GM23338 (cell line): ENCODE data around the gene FXYD6. TPM values are rescaled to one million over a fixed set of nuclear protein-coding genes. Genes with fewer than 3 reads are reported as not detected.

Source experiments
- ATAC-seq: fragments of 200-7000 bp; cut with Tn5 transposase; 3 replicates; pipeline ENCODE4 v1.9.1; 2020
- DNase-seq: peaks from one replicate; pipeline ENCODE4 v3.0.0-alpha.2; 2015; ENCODE audit warnings: low spot score
- H2AFZ ChIP-seq: fragments of 200-600 bp; sonication (generic); 2 replicates; pipeline ENCODE4 v1.8.0; 2016; ENCODE audit warnings: antibody characterized with exemption, mild to moderate bottlenecking, moderate library complexity
- H3F3A ChIP-seq: fragments of 200-600 bp; sonication (generic); replicated peaks from 2 replicates; pipeline ENCODE4 v1.8.0; 2017; ENCODE audit warnings: antibody characterized with exemption, mixed run types, low read depth
- H3K27ac ChIP-seq: fragments of 200-600 bp; sonication (generic); 2 replicates; pipeline ENCODE4 v1.6.1; 2016; ENCODE audit warnings: low read depth
- H3K27me3 ChIP-seq: fragments of 200-600 bp; sonication (generic); 2 replicates; pipeline ENCODE4 v1.8.0; 2016; ENCODE audit warnings: mild to moderate bottlenecking, mixed run types, moderate library complexity; ENCODE audit not compliant: insufficient read depth
- H3K36me3 ChIP-seq: fragments of 200-600 bp; sonication (generic); 2 replicates; pipeline ENCODE4 v1.8.0; 2016; ENCODE audit warnings: mild to moderate bottlenecking; ENCODE audit not compliant: insufficient read depth
- H3K4me1 ChIP-seq: fragments of 200-600 bp; sonication (generic); 2 replicates; pipeline ENCODE4 v1.8.0; 2016; ENCODE audit warnings: mild to moderate bottlenecking, moderate library complexity; ENCODE audit not compliant: insufficient read depth
- H3K4me2 ChIP-seq: fragments of 200-600 bp; sonication (generic); 2 replicates; pipeline ENCODE4 v1.7.1; 2017; ENCODE audit warnings: mixed run types
- H3K4me3 ChIP-seq: fragments of 200-600 bp; sonication (generic); 2 replicates; pipeline ENCODE4 v1.6.1; 2016; ENCODE audit warnings: mixed run types
- H3K79me2 ChIP-seq: fragments of 200-600 bp; sonication (generic); replicated peaks from 2 replicates; pipeline ENCODE4 v1.8.0; 2017; ENCODE audit warnings: mild to moderate bottlenecking; ENCODE audit not compliant: insufficient read depth
- H3K9me2 ChIP-seq: fragments of 200-600 bp; sonication (generic); 2 replicates; pipeline ENCODE4 v1.8.0; 2017; ENCODE audit not compliant: insufficient read depth
- H4K20me1 ChIP-seq: fragments of 200-600 bp; sonication (generic); replicated peaks from 2 replicates; pipeline ENCODE4 v1.8.0; 2017; ENCODE audit warnings: mild to moderate bottlenecking; ENCODE audit not compliant: insufficient read depth
- H3K27ac Mint-ChIP-seq: 2 replicates; pipeline ENCODE4 v1.8.0; 2020; ENCODE audit warnings: inconsistent platforms, mild to moderate bottlenecking, moderate library complexity, mixed read lengths
- H3K27me3 Mint-ChIP-seq: 3 replicates; pipeline ENCODE4 v1.8.0; 2022; ENCODE audit warnings: low read depth, mild to moderate bottlenecking, moderate library complexity, mixed read lengths, inconsistent platforms; ENCODE audit not compliant: insufficient read depth, poor library complexity
- H3K36me3 Mint-ChIP-seq: 3 replicates; pipeline ENCODE4 v1.8.0; 2021; ENCODE audit warnings: low read depth, mild to moderate bottlenecking, inconsistent platforms, moderate library complexity, mixed read lengths
- H3K4me1 Mint-ChIP-seq: 3 replicates; pipeline ENCODE4 v1.8.0; 2020; ENCODE audit warnings: mild to moderate bottlenecking, inconsistent platforms, mixed read lengths
- H3K4me3 Mint-ChIP-seq: 3 replicates; pipeline ENCODE4 v1.8.0; 2021; ENCODE audit warnings: moderate library complexity, mild to moderate bottlenecking, inconsistent platforms, mixed read lengths
- H3K9me3 Mint-ChIP-seq: 3 replicates; pipeline ENCODE4 v1.8.0; 2020; ENCODE audit warnings: moderate library complexity, mild to moderate bottlenecking, inconsistent platforms, mixed read lengths
- CREB1 ChIP-seq: fragments of 250-450 bp; sonication (Bioruptor Pico); IDR thresholded peaks from 2 replicates; pipeline ENCODE4 v1.5.0; 2020; ENCODE audit warnings: low read depth, mild to moderate bottlenecking, moderate library complexity
- CTCF ChIP-seq, 2 experiments: fragments of 200-600 bp in 1 of 2; sonication (generic) in 1 of 2; conservative IDR thresholded peaks; 2 replicates each; pipeline versions ENCODE4 v1.5.1 to v1.6.1; 2016 to 2017; ENCODE audit warnings: antibody characterized with exemption in 2 of 2, low read depth in 2 of 2, mild to moderate bottlenecking in 2 of 2, moderate library complexity in 1 of 2
- ETS1 ChIP-seq: IDR thresholded peaks from 2 replicates; pipeline ENCODE4 v1.6.1; 2016; ENCODE audit warnings: antibody characterized with exemption
- EZH2 ChIP-seq: fragments of 200-600 bp; sonication (generic); IDR thresholded peaks from one replicate; pipeline ENCODE4 v1.8.0; 2017; ENCODE audit warnings: antibody characterized with exemption, mild to moderate bottlenecking, low read depth; ENCODE audit not compliant: unreplicated experiment
- EZH2phosphoT487 ChIP-seq: fragments of 200-600 bp; sonication (generic); IDR thresholded peaks from one replicate; pipeline ENCODE4 v1.8.1; 2018; ENCODE audit warnings: antibody characterized with exemption; ENCODE audit not compliant: unreplicated experiment
- JUNB ChIP-seq: IDR thresholded peaks from one replicate; pipeline ENCODE4 v1.6.1; 2016; ENCODE audit warnings: antibody characterized with exemption; ENCODE audit not compliant: unreplicated experiment
- NANOG ChIP-seq: IDR thresholded peaks from 2 replicates; pipeline ENCODE4 v1.6.1; 2016; ENCODE audit warnings: antibody characterized with exemption, borderline replicate concordance
- POLR2AphosphoS5 ChIP-seq: IDR thresholded peaks from 2 replicates; pipeline ENCODE4 v1.6.1; 2016; ENCODE audit warnings: antibody characterized with exemption, low read depth
- REST ChIP-seq: IDR thresholded peaks from one replicate; pipeline ENCODE4 v1.6.1; 2018; ENCODE audit warnings: antibody characterized with exemption; ENCODE audit not compliant: unreplicated experiment
- STAT1 ChIP-seq: IDR thresholded peaks from one replicate; pipeline ENCODE4 v1.6.1; 2016; ENCODE audit warnings: antibody characterized with exemption; ENCODE audit not compliant: unreplicated experiment
- ZNF114 ChIP-seq: fragments of 250-450 bp; sonication (Bioruptor Pico); IDR thresholded peaks from 2 replicates; pipeline ENCODE4 v1.5.0; 2020; ENCODE audit warnings: mild to moderate bottlenecking, moderate library complexity
- ZNF331 ChIP-seq: fragments of 250-450 bp; sonication (Bioruptor Pico); IDR thresholded peaks from 2 replicates; pipeline ENCODE4 v1.5.0; 2020; ENCODE audit warnings: low read depth, mild to moderate bottlenecking, moderate library complexity
- ZNF462 ChIP-seq: fragments of 250-450 bp; sonication (Bioruptor Pico); IDR thresholded peaks from 2 replicates; pipeline ENCODE4 v1.5.0; 2020; ENCODE audit warnings: mild to moderate bottlenecking, moderate library complexity
- polyA plus RNA-seq: library from polyadenylated mRNA; unstranded; fragments of >200 nt; fragmentation: Nextera tagmentation; extraction: Ambion mirVana; gene quantifications from 2 replicates; pipeline ENCODE4 v1.2.1, GENCODE V29; 2016
- total RNA-seq: library from RNA; depleted of rRNA; stranded (reverse); fragments of >200 nt; shearing (Covaris generic); gene quantifications from 2 replicates; pipeline ENCODE4 v1.2.3, GENCODE V29; 2014

Gene FXYD6
- total and polyA plus RNA-seq, 2 experiments from 2014 or later = 26.2 to 30.7 TPM

- Histone ChIP-seq H3K4me1 (no peaks in the 10 kb centered on the region), H3K27me3 (no peaks in the 10 kb centered on the region), H3K36me3 (no peaks in the 10 kb centered on the region), H3K4me2 (no peak overlapping the region), H2AFZ (no peak overlapping the region), H3K27ac (no peak overlapping the region), H3K9me2 (no peaks in the 10 kb centered on the region), H3K79me2 (no peaks in the 10 kb centered on the region), H4K20me1 (no peaks in the 10 kb centered on the region), H3K4me3 (no peak overlapping the region), H3F3A (no peaks in the 10 kb centered on the region)
- Mint-ChIP-seq H3K27ac (no peak overlapping the region), H3K9me3 (no peaks in the 10 kb centered on the region), H3K4me3 (no peak overlapping the region), H3K36me3 (no peaks in the 10 kb centered on the region), H3K27me3 (peaks cover 16% of the 10 kb centered on the region), H3K4me1 (peaks cover 8% of the 10 kb centered on the region)
- no peak for TF ChIP-seq CREB1 (CRISPR knock-in tag)
- no peak for TF ChIP-seq REST
- TF ChIP-seq JUNB = no peak
- no peak for TF ChIP-seq ZNF331 (CRISPR knock-in tag)
- no peak for TF ChIP-seq ZNF114 (CRISPR knock-in tag)
- no peak for TF ChIP-seq EZH2phosphoT487
- TF ChIP-seq STAT1 = no peak
- TF ChIP-seq NANOG = no peak
- no peak for TF ChIP-seq ZNF462 (CRISPR knock-in tag)
- TF ChIP-seq CTCF (conservative IDR thresholded peaks at IDR 0.05; ENCODE audit: low read depth in 2 of 2) = no peak
- no peak for TF ChIP-seq POLR2AphosphoS5
- TF ChIP-seq ETS1 = no peak
- no peak for TF ChIP-seq EZH2
- DNase-seq (no peak), ATAC-seq (no peak)
Measured at GRCh38 chr11:117916956-117917355, 40.5 kb upstream of the FXYD6 start.
